HepG2 (cell line): ENCODE data around the gene BMPR2. TPM values are rescaled to one million over a fixed set of nuclear protein-coding genes. Genes with fewer than 3 reads are reported as not detected.

ENCODE experiments used
- ATAC-seq: fragments of 200-7000 bp; cut with Tn5 transposase; 3 replicates; pipeline ENCODE4 v1.9.1; 2020; ENCODE audit warnings: mild to moderate bottlenecking, moderate library complexity
- BruUV-seq: library from RNA; stranded (reverse); fragments of 400-500 nt; replicated peaks from 2 replicates; lab custom pipeline; 2021; lab: Mats Ljungman, UMichigan
- CTCF ChIA-PET: fragments of 300-600 bp; formaldehyde crosslinking; extraction: SDS; loops from one replicate; lab custom pipeline; 2021; ENCODE audit warnings: low total read pairs, inconsistent platforms, low intra/inter-chr PET ratio; lab: Yijun Ruan, JAX
- POLR2A ChIA-PET: fragments of 350-600 bp; sonication (Branson Sonifier 250); formaldehyde crosslinking; loops from one replicate; lab custom pipeline; 2020; ENCODE audit warnings: antibody characterized with exemption, inconsistent platforms; lab: Yijun Ruan, JAX
- DNase-seq: peaks from one replicate; pipeline ENCODE4 v3.0.0-alpha.2; 2015; ENCODE audit warnings: low spot score
- FAIRE-seq: peaks from 3 replicates; lab custom pipeline; 2011; peaks lifted over from hg19 to GRCh38; lab: Jason Lieb, UNC
- H2AFZ ChIP-seq: one replicate; pipeline ENCODE4 v1.6.1; 2011; ENCODE audit warnings: low read length, inconsistent platforms
- H3K27ac ChIP-seq: fragments of 300-600 bp; 3 replicates; pipeline ENCODE4 v1.8.0; 2011; ENCODE audit warnings: mixed run types, mild to moderate bottlenecking, mixed read lengths, low read length, inconsistent platforms; ENCODE audit not compliant: insufficient read depth; ENCODE audit errors: extremely low read length
- H3K27me3 ChIP-seq, 2 experiments: fragments of 200-600 bp in 1 of 2; 2 replicates in 1 of 2; 3 replicates in 1 of 2; pipeline versions ENCODE4 v1.6.0 to v1.8.0; 2011; ENCODE audit warnings: low read length in 2 of 2, mild to moderate bottlenecking in 2 of 2, moderate library complexity in 2 of 2, inconsistent platforms in 1 of 2; ENCODE audit not compliant: insufficient read depth in 2 of 2, control insufficient read depth in 1 of 2
- H3K36me3 ChIP-seq, 2 experiments: fragments of 200-600 bp in 1 of 2; replicated peaks in 1 of 2; 2 replicates in 1 of 2; 3 replicates in 1 of 2; pipeline versions ENCODE4 v1.5.1 to v1.8.0; 2011; ENCODE audit warnings: low read length in 2 of 2, inconsistent platforms in 1 of 2; ENCODE audit not compliant: insufficient read depth in 2 of 2, control insufficient read depth in 1 of 2
- H3K4me1 ChIP-seq: 2 replicates; pipeline ENCODE4 v1.5.1; 2012; ENCODE audit warnings: low read length, inconsistent platforms; ENCODE audit not compliant: insufficient read depth
- H3K4me2 ChIP-seq: 2 replicates; pipeline ENCODE4 v1.6.0; 2011; ENCODE audit warnings: low read depth, low read length, inconsistent platforms
- H3K4me3 ChIP-seq, 3 experiments: fragments of 200-600 bp in 1 of 3; sonication (generic), shearing (Covaris generic) in 1 of 3; replicated peaks in 1 of 3; 2 replicates each; pipeline ENCODE4 v1.5.1; 2011 to 2016; ENCODE audit warnings: low read length in 3 of 3, inconsistent platforms in 2 of 3, low read depth in 2 of 3, mild to moderate bottlenecking in 2 of 3, control low read depth in 1 of 3, mixed read lengths in 1 of 3; ENCODE audit not compliant: insufficient read depth in 1 of 3
- H3K79me2 ChIP-seq: one replicate; pipeline ENCODE4 v1.6.1; 2011; ENCODE audit warnings: low read length, inconsistent platforms; ENCODE audit not compliant: insufficient read depth
- H3K9ac ChIP-seq: 2 replicates; pipeline ENCODE4 v1.6.0; 2011; ENCODE audit warnings: mild to moderate bottlenecking, low read depth, low read length, inconsistent platforms; ENCODE audit not compliant: insufficient read depth
- H3K9me3 ChIP-seq: 2 replicates; pipeline ENCODE4 v1.5.1; 2012; ENCODE audit warnings: mild to moderate bottlenecking, low read length
- H4K20me1 ChIP-seq: 2 replicates; pipeline ENCODE4 v1.6.0; 2011; ENCODE audit warnings: inconsistent platforms, mild to moderate bottlenecking, low read length, moderate library complexity; ENCODE audit not compliant: insufficient read depth
- GLI4 ChIP-seq: sonication (generic); formaldehyde crosslinking; IDR thresholded peaks from 2 replicates; pipeline ENCODE4 v1.5.1; 2020; ENCODE audit warnings: missing genetic modification reagents, mild to moderate bottlenecking, moderate library complexity, borderline replicate concordance
- MAFG ChIP-seq: sonication (generic); formaldehyde crosslinking; IDR thresholded peaks from 2 replicates; pipeline ENCODE4 v1.5.1; 2020; ENCODE audit warnings: mild to moderate bottlenecking, missing genetic modification reagents
- SALL2 ChIP-seq: sonication (generic); formaldehyde crosslinking; IDR thresholded peaks from 2 replicates; pipeline ENCODE4 v1.8.1; 2023; ENCODE audit warnings: mild to moderate bottlenecking, missing genetic modification reagents, inconsistent platforms
- ZBTB42 ChIP-seq: sonication (generic); formaldehyde crosslinking; IDR thresholded peaks from 2 replicates; pipeline ENCODE4 v1.5.0; 2020; ENCODE audit warnings: mild to moderate bottlenecking, missing genetic modification reagents
- ZNF207 ChIP-seq: fragments of 450-650 bp; IDR thresholded peaks from 2 replicates; pipeline ENCODE4 v1.6.1; 2016; ENCODE audit warnings: antibody characterized with exemption, borderline replicate concordance
- WGBS: methylation state at CpG from one replicate; pipeline ENCODE4 v1.1.6; 2017; ENCODE audit warnings: low lambda C conversion rate; 5-methylcytosine and 5-hydroxymethylcytosine counted together
- in situ Hi-C: cut with HindIII; loops from 2 replicates; pipeline ENCODE4 v1.10.0; 2017; ENCODE audit warnings: low pct_unique_long_range_greater_than_20kb; ENCODE audit not compliant: extremely low pct_ligation_motif_present
- intact Hi-C: fragments of 100-400 bp; cut with micrococcal nuclease; formaldehyde crosslinking; loops from one replicate; pipeline ENCODE4 v1.10.0; 2022; ENCODE audit not compliant: unreplicated experiment
- polyA plus RNA-seq, 8 experiments: library from polyadenylated mRNA; depleted of rRNA in 3 of 8; stranded (reverse) in 7 of 8; unstranded in 1 of 8; fragments of >200 nt; fragmentation: Illumina TruSeq in 4 of 8; extraction: Trizol in 4 of 8; gene quantifications; 2 replicates each; pipeline versions ENCODE4 v1.2.1 to v1.2.3, GENCODE V29; 2011 to 2016; ENCODE audit warnings: low read depth in 4 of 8, missing spikeins in 1 of 8, mixed read lengths in 1 of 8; ENCODE audit not compliant: insufficient read depth in 1 of 8
- total RNA-seq, 5 experiments: library from RNA; depleted of rRNA; stranded (reverse); fragments of >200 nt; fragmentation: Illumina TruSeq; extraction: Trizol; gene quantifications; 2 replicates each; pipeline ENCODE4 v1.2.3, GENCODE V29; 2016; ENCODE audit warnings: low read depth in 1 of 5
- TF ChIP-seq, protein P1 (sequence below): IDR thresholded peaks from 2 replicates; pipeline ENCODE4 v1.6.1; 2018; ENCODE audit warnings: missing genetic modification reagents, mild to moderate bottlenecking, missing compliant biosample characterization
- TF ChIP-seq, protein P2 (sequence below): sonication (generic); formaldehyde crosslinking; IDR thresholded peaks from 2 replicates; pipeline ENCODE4 v1.8.0; 2022; ENCODE audit warnings: missing genetic modification reagents, mild to moderate bottlenecking, inconsistent platforms, borderline replicate concordance
- TF ChIP-seq, protein P3 (sequence below): sonication (generic); formaldehyde crosslinking; IDR thresholded peaks from 2 replicates; pipeline ENCODE4 v1.4.0; 2020; ENCODE audit warnings: missing genetic modification reagents
- TF ChIP-seq, protein P4 (sequence below): sonication (generic); IDR thresholded peaks from 2 replicates; pipeline ENCODE4 v1.6.1; 2016; ENCODE audit warnings: low read depth, borderline replicate concordance

Gene BMPR2
- total and polyA plus RNA-seq, 2 of the 13 experiments (the other 11 are each of a cell fraction or from before 2014, with no cell fraction given): 5.5 to 10.3 TPM

DNA sequence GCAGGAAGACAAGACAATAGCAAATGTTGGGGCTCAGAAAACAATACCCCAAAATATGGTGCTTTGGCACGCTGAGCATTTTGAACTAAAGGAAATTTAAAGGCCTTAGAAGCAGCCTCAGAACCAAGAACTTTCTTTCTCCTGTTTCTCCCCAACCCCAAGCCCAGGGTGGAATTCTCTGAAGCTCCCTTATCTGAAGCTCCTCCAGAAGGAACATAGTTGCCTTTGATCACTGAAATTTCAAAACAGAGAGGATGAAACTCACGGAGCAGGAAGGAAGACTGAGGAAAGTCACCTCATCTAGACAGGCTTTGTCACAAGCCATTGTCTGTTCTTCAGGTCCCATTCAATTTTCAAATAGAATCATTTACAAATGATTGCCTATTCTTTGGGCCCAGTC is 15.5 kb upstream of the BMPR2 start:
- CTCF ChIA-PET: no interaction called here
- DNase-seq (no peak), ATAC-seq (no peak), FAIRE-seq (no peak)
- no peaks in the 10 kb centered on the region for H3K36me3 ChIP-seq
- no peaks in the 10 kb centered on the region for H3K9me3 ChIP-seq
- H3K27me3 ChIP-seq: no peaks in the 10 kb centered on the region
- no TSS peak for BruUV-seq
- no peak overlapping the region for H3K27ac ChIP-seq
- intact Hi-C loops (no loop called here), in situ Hi-C loops (no loop called here)
- no peak overlapping the region for H3K4me3 ChIP-seq
- H3K4me2 ChIP-seq: no peak overlapping the region
- no peak for TF ChIP-seq MAFG (CRISPR knock-in tag)
- no peak for TF ChIP-seq ZNF207
- TF ChIP-seq SALL2 (CRISPR knock-in tag): no peak
- no peak for TF ChIP-seq ZBTB42 (CRISPR knock-in tag)
- TF ChIP-seq, protein P1, sequence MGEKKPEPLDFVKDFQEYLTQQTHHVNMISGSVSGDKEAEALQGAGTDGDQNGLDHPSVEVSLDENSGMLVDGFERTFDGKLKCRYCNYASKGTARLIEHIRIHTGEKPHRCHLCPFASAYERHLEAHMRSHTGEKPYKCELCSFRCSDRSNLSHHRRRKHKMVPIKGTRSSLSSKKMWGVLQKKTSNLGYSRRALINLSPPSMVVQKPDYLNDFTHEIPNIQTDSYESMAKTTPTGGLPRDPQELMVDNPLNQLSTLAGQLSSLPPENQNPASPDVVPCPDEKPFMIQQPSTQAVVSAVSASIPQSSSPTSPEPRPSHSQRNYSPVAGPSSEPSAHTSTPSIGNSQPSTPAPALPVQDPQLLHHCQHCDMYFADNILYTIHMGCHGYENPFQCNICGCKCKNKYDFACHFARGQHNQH (CRISPR knock-in tag): no peak
- TF ChIP-seq, protein P2, sequence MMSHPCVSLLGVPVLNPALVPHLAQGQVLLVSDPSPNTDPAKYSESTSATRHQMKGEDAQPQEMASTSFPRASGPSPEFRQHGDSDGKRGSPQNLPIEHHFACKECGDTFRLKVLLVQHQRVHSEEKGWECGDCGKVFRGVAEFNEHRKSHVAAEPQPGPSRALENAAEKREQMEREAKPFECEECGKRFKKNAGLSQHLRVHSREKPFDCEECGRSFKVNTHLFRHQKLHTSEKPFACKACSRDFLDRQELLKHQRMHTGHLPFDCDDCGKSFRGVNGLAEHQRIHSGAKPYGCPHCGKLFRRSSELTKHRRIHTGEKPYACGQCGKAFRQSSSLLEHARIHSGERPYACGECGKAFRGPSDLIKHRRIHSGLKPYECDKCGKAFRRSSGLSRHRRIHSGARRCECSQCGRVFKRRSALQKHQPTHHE (CRISPR knock-in tag): no peak
- TF ChIP-seq, protein P3, sequence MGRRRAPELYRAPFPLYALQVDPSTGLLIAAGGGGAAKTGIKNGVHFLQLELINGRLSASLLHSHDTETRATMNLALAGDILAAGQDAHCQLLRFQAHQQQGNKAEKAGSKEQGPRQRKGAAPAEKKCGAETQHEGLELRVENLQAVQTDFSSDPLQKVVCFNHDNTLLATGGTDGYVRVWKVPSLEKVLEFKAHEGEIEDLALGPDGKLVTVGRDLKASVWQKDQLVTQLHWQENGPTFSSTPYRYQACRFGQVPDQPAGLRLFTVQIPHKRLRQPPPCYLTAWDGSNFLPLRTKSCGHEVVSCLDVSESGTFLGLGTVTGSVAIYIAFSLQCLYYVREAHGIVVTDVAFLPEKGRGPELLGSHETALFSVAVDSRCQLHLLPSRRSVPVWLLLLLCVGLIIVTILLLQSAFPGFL (CRISPR knock-in tag): no peak
- TF ChIP-seq GLI4 (CRISPR knock-in tag): no peak
- TF ChIP-seq, protein P4, sequence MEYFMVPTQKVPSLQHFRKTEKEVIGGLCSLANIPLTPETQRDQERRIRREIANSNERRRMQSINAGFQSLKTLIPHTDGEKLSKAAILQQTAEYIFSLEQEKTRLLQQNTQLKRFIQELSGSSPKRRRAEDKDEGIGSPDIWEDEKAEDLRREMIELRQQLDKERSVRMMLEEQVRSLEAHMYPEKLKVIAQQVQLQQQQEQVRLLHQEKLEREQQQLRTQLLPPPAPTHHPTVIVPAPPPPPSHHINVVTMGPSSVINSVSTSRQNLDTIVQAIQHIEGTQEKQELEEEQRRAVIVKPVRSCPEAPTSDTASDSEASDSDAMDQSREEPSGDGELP: no peak
- POLR2A ChIA-PET: no interaction called here
- H3K4me1 ChIP-seq: peaks cover 22% of the 10 kb centered on the region
- H3K9ac ChIP-seq: no peak overlapping the region
- H2AFZ ChIP-seq: no peak overlapping the region
- WGBS: 44% methylated on average over 2 of the region's 2 CpGs
- no peaks in the 10 kb centered on the region for H3K79me2 ChIP-seq
- no peaks in the 10 kb centered on the region for H4K20me1 ChIP-seq
